ENCODE measurements around the gene RARA.

Gene RARA

DNA sequence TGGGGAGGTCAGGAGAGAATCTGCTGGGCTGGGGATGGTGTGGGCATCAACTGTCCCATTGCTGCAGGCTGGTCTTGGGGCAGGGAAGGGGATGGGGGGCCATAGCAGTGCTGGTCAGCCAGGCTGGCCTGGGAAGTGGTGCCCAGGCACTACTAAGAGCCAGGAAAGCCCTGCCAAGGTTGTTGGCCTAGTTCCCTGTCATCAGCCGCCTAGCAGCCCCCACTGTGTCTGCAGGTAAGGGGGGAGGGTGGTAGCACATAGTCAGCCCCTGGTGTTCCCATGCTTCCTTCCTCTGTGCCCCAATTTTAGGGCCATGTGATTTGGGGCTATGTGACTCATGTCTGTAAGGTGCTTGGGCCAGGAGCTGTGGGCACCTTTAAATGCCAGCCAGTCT is 37.8 kb downstream of the RARA start:
- no peak for DNase-seq

DNA sequence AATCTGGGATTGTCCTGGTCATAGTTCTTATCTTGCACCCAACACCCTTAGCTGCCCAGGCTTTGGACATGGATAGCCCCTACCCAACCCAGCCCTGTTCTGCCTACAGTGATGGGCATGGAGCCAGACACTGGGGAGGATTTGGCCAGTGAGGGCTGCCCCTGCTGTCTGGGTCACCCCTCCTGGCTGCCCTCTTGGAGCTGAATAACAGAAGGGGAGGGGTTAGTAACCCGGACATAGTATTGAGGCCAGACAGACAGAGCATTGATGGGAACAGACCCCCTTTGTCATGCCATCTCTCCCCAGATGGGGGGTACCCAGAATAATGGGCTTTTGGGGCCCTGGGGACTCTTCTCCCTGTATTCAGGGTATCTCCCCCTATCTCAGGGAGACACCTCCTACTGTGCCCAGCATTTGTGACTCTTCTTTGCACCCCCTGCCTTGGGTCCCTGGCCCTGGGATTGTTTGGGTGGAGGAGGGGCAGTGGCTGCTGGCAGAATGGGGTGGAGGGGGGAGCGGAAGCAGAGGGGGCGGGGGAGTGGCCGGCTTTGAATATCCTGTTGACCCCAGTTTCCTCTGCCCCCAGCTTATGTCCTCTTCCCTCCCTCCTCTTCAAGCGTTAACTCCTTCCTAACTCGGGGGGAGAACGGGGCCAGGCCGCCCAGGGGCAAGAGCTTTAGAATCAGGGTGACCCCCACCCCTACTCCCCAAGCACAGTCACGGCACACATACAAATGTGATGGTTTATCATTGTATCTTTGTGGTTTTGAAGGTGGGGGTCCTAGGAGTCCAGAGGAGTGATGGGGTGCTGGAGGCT is 38.5 kb downstream of the RARA start:
- DNase-seq: no peak

DNA sequence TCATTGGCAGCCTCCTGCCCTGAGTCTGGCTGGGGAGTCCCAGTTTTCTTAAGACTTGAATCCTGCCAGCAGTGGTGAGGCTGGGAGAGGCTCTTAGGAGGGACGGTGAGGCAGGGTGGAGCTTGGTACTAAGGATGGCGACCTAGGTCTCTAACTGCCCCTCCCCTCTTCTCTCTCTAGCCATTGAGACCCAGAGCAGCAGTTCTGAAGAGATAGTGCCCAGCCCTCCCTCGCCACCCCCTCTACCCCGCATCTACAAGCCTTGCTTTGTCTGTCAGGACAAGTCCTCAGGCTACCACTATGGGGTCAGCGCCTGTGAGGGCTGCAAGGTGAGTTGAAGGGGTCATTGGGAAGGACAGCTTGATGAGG is 39.1 kb downstream of the RARA start:
- DNase-seq: no peak

DNA sequence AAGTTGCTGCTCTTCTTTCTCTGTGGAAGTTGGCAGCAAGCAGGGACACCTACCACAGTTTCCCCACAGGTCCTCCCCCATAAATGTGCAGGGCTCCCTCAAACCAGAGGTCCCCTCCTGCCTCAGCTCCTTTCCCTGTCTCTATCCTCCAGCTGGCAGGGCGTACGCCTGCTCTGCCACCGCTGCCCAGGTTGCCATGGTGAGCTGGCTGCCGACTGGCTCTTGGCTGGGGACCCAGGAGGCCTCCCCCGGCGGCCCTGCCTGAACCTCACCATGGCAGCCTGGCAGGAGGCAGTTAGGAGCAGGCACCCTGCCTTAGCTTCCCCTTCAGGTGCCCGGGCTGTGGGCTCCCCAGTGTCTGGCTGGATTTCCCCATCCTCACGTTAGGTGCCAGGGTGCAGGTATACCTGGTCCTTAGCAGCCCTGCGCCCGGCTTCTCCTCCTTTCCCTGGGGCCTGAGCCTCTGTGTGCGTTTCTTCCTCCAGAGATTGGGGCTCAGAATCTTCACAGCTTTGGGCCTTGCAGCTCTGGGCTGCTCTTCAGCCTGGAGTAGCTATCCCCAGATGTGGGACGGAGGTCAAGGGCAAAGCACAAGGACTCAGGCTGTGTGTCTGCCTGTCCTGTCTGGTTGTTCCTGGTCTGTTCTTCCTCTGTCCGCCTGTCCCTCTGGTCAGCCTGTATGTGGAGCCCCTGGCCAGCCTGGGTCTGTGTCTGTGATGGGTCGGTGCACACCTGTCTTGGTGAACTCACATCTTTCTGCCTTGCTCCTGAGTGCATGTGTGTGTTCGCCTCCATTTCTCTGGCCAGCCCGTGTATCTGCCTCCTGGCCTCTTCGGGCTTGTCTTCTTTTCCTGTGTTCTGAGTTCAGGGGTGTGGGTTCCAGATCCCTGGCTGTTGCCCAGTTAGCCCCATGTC is 39.8 kb downstream of the RARA start:
- DNase-seq: no peak

DNA sequence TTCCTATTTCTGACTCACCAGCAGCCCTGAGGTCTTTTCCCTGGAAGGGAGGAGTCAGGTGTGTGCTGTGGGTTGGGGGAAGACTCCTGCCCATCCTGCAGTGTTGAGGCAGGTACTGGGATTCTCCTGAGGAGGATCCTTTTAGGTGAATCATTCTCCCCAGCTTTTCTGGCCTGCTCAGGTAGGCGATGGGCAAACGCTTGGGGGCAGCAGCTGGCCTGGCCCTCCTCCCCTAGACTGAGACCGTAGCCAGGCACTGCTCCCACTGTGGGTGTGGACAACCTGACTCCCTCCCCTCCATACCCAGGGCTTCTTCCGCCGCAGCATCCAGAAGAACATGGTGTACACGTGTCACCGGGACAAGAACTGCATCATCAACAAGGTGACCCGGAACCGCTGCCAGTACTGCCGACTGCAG is 40.5 kb downstream of the RARA start:
- DNase-seq: no peak

DNA sequence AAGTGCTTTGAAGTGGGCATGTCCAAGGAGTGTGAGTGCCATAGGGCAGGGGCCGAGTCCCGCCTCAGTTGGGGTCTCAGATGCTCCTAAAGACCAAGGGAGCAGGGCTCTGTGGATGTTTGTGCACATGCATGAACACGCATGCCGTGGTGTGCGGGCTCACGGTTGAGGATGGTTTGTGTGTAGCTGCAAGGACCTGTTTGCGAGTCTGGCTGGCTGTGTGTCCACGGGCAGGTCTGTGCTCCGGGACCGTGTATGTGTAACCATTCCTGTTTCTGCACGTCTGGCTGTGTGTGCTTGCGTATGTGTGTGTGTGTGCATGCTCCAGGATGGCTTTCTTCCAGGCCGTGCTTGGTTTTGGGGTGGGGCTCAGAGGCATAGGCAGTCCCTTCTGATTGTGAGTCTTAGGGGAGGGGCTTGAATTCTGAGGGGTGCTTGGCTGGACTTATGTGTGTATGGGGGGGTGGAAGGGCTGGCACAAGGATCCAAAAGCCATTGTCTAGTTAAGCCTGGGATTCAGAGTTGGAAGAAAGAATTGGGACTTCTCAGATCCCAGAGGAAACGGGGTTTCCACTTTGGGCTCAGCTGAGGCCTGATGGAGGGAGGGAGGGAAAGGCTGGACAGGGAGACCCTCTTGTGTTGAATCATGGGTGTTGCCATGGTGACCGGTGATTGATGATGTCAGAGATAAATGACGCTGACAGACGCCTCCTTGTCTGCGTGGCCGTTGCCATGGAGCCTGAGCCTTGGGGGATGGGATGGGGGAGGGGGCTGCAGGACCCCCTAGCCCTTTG is 41.1 kb downstream of the RARA start:
- no peak for DNase-seq

DNA sequence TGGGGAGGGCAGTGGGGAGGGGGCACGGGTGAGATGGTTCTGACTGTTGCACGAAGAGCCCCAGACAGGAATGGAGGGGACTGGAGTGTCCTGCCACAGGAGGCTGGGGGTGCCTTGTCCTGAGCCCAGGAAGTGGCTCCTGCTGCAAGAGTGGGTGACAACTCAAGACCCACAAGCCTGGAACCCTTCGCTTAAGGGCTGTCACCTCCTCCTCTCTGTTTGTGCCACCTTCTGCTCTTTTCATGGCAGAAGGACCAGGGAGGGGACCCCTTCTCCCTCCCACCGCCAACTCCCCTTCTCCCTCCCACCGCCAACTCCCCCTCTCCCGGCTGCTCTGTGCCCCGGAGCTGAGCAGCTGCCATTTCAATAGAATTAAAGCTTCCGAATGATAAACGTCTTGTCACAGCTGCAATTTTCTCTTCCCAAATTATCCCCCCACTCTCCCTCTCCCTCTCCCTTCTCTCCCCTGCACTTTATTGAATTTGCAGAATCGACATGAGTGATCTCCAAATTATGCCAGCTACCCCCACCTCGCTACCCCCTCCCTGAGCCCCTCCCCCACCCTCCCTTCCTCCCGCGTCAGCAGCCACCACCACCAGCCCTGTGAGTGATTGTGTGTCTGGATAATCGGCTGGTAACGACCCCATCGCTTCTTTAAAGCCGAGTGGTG is 41.8 kb downstream of the RARA start:
- DNase-seq: no peak

DNA sequence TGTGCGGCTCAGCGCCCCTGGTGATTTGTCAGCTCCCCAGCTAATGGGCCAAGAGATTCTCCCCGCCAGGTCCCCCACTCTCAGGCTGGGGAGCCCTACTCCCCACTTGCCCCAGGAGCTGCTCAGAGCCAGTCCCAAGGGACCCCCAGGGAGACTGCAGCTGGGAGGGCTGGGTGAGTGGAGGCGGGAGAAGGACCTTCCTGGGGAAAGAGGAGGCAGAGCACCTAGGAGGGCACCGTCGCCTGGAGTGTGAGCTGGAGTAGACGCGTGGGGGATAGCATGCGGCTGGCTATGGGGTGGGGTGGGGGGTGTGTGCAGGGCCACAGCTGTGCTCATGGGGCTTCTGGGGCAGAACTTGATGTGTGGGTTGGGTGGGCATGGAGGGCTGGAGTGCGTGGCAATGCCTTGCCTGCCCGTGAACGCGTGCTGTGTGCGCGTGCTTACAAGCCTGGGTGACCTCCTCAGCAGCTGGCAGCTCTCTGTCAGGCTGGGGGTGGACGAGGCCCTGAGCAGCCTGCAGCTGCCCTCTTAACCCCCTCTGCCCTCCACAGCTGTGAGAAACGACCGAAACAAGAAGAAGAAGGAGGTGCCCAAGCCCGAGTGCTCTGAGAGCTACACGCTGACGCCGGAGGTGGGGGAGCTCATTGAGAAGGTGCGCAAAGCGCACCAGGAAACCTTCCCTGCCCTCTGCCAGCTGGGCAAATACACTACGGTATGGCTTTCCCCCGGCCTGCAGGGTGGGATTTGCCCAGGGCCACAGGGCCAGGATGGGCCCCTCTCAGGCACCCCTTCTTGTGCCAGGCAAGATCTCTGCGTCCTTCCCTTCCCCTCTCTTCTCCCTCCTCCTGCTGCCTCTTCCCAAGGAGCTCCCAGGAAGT is 42.6 kb downstream of the RARA start:
- DNase-seq: no peak

DNA sequence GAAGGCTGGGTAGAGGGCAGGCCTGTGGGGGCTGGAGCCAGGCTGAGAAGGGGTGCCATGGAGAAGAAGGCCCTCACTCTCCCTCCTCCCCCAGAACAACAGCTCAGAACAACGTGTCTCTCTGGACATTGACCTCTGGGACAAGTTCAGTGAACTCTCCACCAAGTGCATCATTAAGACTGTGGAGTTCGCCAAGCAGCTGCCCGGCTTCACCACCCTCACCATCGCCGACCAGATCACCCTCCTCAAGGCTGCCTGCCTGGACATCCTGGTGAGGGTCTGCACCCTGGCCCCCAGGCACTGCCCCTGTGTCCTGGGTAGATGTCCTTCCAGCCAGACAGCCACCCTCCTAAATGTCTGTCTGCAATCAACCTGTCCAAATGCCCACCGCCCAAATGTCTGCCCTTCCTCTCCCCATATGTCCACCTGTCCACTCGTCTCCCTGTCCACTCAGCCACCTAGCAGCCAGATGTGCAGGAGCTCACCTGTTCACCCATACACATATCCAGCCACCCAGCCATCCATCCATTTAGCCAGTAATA is 43.3 kb downstream of the RARA start:
- no peak for DNase-seq

DNA sequence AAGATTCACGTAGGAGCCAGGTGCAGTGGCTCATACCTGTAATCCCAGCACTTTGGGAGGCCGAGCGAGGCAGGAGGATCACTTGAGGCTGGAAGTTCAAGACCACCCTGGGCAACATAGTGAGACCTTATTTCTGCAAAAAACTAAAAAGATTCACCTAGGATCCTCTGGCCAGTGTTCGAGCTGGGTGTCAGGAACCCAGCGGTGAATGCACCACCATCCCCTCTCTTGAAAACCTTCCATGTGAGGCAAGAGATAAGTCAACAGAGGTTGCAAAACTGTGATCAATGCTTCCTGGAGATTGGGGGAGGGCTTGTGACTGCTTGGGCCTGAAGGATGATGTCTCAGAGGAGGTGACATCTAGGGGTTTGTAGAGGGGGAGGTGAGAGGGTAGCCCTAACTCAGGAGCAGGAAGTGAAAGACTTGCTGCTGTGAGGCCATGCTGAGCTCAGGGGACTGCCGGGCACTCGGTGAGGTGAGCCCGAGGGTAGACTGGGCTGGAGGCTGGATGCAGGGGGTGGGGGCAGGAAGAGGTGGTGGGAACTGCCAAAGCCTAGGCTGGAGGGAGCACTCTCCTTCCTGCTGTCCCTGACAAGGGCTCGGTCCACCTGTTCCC is 43.9 kb downstream of the RARA start:
- no peak for DNase-seq

DNA sequence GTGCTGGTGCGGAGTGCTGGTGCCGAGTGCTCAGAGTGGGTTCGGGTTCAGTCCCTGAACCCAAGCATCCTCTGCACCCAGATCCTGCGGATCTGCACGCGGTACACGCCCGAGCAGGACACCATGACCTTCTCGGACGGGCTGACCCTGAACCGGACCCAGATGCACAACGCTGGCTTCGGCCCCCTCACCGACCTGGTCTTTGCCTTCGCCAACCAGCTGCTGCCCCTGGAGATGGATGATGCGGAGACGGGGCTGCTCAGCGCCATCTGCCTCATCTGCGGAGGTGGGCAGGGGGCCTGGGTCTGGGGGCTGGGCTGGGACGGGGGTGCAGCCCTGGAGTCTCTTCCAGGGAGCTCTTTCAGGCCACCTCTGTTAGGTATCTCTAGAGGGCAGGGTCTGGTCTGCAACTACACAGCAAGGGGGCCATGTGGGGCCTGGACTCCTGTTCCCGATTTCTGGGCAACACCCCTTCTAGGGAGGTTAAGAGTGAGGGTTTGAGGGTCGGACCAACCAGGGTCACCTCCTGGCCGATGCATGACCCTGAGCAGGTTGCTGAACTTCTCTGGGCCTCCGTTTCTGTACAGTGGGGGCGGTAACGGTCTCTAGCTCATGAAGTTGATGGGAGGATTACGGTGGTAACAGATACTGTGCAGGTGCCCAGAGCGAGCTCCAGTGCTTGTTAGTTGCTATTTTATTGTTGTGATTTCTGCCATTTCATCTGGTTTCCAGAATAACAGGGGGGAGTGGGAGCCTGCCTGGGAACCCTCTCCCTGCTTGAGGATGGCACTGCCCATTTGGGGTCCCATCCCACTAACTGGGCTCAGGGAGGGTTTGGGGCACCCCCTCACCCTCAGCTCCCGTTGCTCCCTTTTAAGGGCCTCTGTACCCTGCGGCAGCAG is 45.5 kb downstream of the RARA start:
- DNase-seq: no peak

DNA sequence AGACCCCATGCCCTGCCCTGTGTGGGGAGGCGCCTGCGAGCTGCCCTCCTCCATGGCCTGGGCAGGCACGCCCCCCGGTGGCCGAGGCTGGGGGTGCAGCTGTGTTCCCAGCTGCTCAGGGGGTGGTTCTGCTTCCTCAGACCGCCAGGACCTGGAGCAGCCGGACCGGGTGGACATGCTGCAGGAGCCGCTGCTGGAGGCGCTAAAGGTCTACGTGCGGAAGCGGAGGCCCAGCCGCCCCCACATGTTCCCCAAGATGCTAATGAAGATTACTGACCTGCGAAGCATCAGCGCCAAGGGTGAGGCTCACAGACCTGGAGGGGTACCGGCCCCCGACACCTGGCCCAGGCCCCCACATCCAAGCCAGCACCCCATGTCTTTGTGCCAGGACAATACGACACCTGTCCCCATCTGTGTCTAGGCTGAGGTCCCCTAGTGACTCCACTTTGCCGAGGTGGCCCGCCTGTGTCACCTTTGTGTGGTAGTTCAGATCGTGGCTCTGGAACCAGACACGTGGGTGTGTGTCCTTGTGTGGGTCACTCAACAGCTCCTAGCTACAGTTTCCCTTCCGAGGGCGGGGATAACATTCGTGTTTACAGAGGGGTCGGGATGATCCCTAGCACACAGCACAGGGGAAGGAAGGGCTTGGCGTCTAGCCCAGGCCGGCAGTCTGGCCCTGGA is 46.3 kb downstream of the RARA start:
- DNase-seq: peak; percentile 54

DNA sequence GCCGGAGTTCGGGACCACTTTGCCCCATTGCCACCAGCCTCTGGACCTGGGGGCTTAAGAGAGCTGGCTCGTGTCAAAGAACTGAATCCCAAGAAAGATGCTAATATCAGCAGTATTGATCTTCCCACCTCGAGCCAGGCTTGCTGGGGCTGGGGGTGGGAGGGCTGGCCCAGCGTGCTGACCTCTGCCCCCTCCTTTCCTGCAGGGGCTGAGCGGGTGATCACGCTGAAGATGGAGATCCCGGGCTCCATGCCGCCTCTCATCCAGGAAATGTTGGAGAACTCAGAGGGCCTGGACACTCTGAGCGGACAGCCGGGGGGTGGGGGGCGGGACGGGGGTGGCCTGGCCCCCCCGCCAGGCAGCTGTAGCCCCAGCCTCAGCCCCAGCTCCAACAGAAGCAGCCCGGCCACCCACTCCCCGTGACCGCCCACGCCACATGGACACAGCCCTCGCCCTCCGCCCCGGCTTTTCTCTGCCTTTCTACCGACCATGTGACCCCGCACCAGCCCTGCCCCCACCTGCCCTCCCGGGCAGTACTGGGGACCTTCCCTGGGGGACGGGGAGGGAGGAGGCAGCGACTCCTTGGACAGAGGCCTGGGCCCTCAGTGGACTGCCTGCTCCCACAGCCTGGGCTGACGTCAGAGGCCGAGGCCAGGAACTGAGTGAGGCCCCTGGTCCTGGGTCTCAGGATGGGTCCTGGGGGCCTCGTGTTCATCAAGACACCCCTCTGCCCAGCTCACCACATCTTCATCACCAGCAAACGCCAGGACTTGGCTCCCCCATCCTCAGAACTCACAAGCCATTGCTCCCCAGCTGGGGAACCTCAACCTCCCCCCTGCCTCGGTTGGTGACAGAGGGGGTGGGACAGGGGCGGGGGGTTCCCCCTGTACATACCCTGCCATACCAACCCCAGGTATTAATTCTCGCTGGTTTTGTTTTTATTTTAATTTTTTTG is 47.1 kb downstream of the RARA start:
- DNase-seq: no peak

DNA sequence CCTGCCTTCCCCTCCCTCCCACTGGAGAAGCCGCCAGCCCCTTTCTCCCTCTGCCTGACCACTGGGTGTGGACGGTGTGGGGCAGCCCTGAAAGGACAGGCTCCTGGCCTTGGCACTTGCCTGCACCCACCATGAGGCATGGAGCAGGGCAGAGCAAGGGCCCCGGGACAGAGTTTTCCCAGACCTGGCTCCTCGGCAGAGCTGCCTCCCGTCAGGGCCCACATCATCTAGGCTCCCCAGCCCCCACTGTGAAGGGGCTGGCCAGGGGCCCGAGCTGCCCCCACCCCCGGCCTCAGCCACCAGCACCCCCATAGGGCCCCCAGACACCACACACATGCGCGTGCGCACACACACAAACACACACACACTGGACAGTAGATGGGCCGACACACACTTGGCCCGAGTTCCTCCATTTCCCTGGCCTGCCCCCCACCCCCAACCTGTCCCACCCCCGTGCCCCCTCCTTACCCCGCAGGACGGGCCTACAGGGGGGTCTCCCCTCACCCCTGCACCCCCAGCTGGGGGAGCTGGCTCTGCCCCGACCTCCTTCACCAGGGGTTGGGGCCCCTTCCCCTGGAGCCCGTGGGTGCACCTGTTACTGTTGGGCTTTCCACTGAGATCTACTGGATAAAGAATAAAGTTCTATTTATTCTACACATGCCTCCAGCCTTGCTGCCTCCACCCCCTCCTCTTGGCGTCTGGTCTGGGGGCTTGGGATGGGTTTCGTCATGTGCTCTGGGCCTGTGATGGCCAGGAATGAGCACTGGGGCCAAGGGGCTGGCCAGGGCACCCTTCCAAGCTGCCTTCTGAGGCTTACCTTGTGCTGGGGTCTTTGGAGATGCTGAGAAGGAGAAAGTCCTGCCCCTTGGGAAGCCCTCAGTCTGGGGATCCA is 48.3 kb downstream of the RARA start:
- DNase-seq: no peak

DNA sequence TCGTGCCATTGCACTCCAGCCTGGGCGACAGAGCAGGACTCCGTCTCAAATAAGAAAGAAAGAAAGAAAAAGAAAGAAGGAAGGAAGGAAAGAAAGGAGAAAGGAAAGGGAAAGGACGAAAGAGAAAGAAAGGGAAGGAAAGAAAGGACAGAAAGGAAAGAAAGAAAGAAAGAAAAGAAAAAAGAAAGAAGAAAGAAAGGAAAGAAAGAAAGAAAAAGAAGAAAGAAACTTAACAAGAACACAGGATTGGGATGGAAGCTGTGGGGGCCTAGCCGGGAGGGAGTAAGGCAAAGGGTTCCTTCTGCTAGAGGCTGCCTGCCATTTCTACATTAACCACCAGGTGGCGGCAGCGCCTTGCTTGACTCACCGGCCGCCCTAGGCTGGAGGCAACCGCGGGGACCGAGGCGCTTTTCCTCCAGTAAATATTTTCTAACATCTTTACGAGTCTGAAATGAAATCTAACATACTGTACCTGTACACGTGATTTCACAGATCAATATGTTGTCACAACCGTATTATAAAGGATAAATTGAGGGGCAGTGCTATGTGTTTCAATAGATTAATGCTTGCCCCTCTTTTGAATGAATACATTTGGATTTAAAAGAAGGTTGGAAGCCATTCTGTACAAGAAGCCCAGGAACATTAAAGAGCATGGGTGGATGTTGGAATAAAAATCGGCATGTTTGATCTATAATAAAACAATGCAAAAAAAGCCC is 49.5 kb downstream of the RARA start:
- peak; percentile 32 for DNase-seq

DNA sequence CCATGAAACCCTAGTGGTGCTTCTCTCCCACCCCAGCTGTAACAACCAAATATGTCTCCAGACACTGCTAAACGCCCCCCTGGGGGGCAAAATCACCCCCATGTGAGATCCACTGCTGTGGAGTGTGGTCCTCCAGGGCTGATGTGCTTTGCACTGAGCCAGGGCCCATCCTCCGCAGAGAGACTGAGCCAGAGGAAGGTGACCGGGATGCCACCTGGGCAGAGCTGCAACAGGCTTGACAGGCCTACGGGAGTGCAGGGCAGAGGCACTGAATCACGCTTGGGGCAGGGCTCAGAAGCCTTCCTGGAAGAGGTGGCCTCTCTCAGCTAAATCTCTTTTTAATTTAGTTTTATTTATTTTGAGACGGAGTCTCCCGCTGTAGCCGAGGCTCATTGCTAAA is 51.1 kb downstream of the RARA start:
- no peak for DNase-seq
